Endodermal cell (in vitro differentiated cells): Measurements from ENCODE around the gene PHLPP1. TPM values are rescaled to one million over a fixed set of nuclear protein-coding genes. Genes with fewer than 3 reads are reported as not detected.
"Not testable (repeated sequence)": the region's sequence is repeated elsewhere in the genome, so short reads cannot be mapped to it uniquely, and the experiment has no call there.

ENCODE experiments used
- DNase-seq: peaks from one replicate; pipeline ENCODE4 v3.0.0-alpha.2; 2017
- H3K27ac ChIP-seq: 2 replicates; pipeline ENCODE4 v1.5.1; 2013; ENCODE audit warnings: mild to moderate bottlenecking, low read depth, low read length, moderate library complexity
- H3K27me3 ChIP-seq: 2 replicates; pipeline ENCODE4 v1.6.1; 2013; ENCODE audit warnings: mild to moderate bottlenecking, low read length, moderate library complexity; ENCODE audit not compliant: insufficient read depth, control insufficient read depth, poor library complexity, severe bottlenecking
- H3K36me3 ChIP-seq: 2 replicates; pipeline ENCODE4 v1.7.0; 2013; ENCODE audit warnings: mild to moderate bottlenecking, low read length, moderate library complexity; ENCODE audit not compliant: control insufficient read depth, insufficient read depth
- H3K4me1 ChIP-seq: one replicate; pipeline ENCODE4 v1.7.0; 2013; ENCODE audit warnings: low read length; ENCODE audit not compliant: control insufficient read depth, insufficient read depth
- H3K4me3 ChIP-seq: 2 replicates; pipeline ENCODE4 v1.5.1; 2013; ENCODE audit warnings: mild to moderate bottlenecking, low read length, moderate library complexity
- H3K9ac ChIP-seq: 2 replicates; pipeline ENCODE4 v1.6.1; 2013; ENCODE audit warnings: mild to moderate bottlenecking, low read length, moderate library complexity; ENCODE audit not compliant: poor library complexity, severe bottlenecking; ENCODE audit errors: extremely low read depth
- H3K9me3 ChIP-seq: 2 replicates; pipeline ENCODE4 v1.6.1; 2013; ENCODE audit warnings: mild to moderate bottlenecking, low read length, moderate library complexity; ENCODE audit not compliant: control insufficient read depth
- H3K27ac Mint-ChIP-seq: 2 replicates; pipeline ENCODE4 v1.8.0; 2020; ENCODE audit warnings: mixed read lengths
- H3K27me3 Mint-ChIP-seq: 2 replicates; pipeline ENCODE4 v1.8.0; 2021; ENCODE audit warnings: mild to moderate bottlenecking, mixed read lengths; ENCODE audit not compliant: insufficient read depth
- H3K36me3 Mint-ChIP-seq: 2 replicates; pipeline ENCODE4 v1.8.0; 2020; ENCODE audit warnings: low read depth, mixed read lengths
- H3K4me1 Mint-ChIP-seq: 2 replicates; pipeline ENCODE4 v1.8.0; 2020; ENCODE audit warnings: mixed read lengths
- H3K4me3 Mint-ChIP-seq: 2 replicates; pipeline ENCODE4 v1.8.0; 2020; ENCODE audit warnings: mild to moderate bottlenecking, moderate library complexity, mixed read lengths
- H3K9me3 Mint-ChIP-seq: 2 replicates; pipeline ENCODE4 v1.8.0; 2020; ENCODE audit warnings: mild to moderate bottlenecking, mixed read lengths
- CTCF ChIP-seq: fragments of 200-600 bp; sonication (generic); conservative IDR thresholded peaks from 2 replicates; pipeline ENCODE4 v1.5.0; 2021; ENCODE audit warnings: antibody characterized with exemption, mild to moderate bottlenecking
- WGBS, 2 experiments: methylation state at CpG; one replicate each; pipeline versions ENCODE4 v1.1.5 to v1.1.7; 2013; ENCODE audit warnings: missing lambda C conversion rate in 2 of 2, mixed read lengths in 1 of 2; ENCODE audit not compliant: insufficient coverage in 1 of 2, insufficient read length in 1 of 2; 5-methylcytosine and 5-hydroxymethylcytosine counted together
- total RNA-seq, 2 donors: library from RNA; stranded (reverse); fragmentation: NEBNext Ultra II Directional in 1 of 2; extraction: Animal tissue kit (Norgen Biotek cat#: 25700) in 1 of 2; gene quantifications; 2 replicates in 1 of 2; 3 replicates in 1 of 2; pipeline ENCODE4 v1.2.1, GENCODE V29; 2021

The PHLPP1 gene
- total RNA-seq, 2 donors from 2014 or later, result 19.8 to 28.1 TPM

GRCh38 chr18:62807396-62807795 lies 92.1 kb downstream of the PHLPP1 start:
- no peak for DNase-seq
- Mint-ChIP-seq H3K27me3 (no peaks in the 10 kb centered on the region), H3K4me1 (peaks cover 13% of the 10 kb centered on the region), H3K36me3 (no peaks in the 10 kb centered on the region), H3K4me3 (no peak overlapping the region), H3K27ac (no peak overlapping the region), H3K9me3 (no peaks in the 10 kb centered on the region)
- no peaks in the 10 kb centered on the region for H3K4me1 ChIP-seq
- H3K9ac ChIP-seq, result no peak overlapping the region
- H3K27me3 ChIP-seq, result peaks cover 4% of the 10 kb centered on the region
- no peaks in the 10 kb centered on the region for H3K9me3 ChIP-seq
- H3K4me3 ChIP-seq, result no peak overlapping the region
- H3K27ac ChIP-seq, result no peak overlapping the region
- no peaks in the 10 kb centered on the region for H3K36me3 ChIP-seq
- TF ChIP-seq CTCF, result no peak
- 100% methylated on average over 1 of the region's 2 CpGs; no CpG with 5 or more reads in 1 of the 2 experiments for WGBS, 2 experiments

- Mint-ChIP-seq H3K4me1 (peaks cover 13% of the 10 kb centered on the region), H3K27ac (no peak overlapping the region)
- no peak for TF ChIP-seq CTCF
Measured at GRCh38 chr18:62808123-62808522, 92.8 kb downstream of the PHLPP1 start.

GRCh38 chr18:62809445-62809844 lies 94.1 kb downstream of the PHLPP1 start:
- 88 to 96% methylated on average over 4 to 8 of the region's 8 CpGs for WGBS, 2 experiments
- not testable (repeated sequence) for H3K9me3 Mint-ChIP-seq, H3K27ac ChIP-seq, H3K9me3 ChIP-seq, DNase-seq, H3K9ac ChIP-seq, H3K27me3 Mint-ChIP-seq, H3K4me3 Mint-ChIP-seq, H3K4me1 ChIP-seq, H3K36me3 ChIP-seq, H3K4me3 ChIP-seq, H3K27ac Mint-ChIP-seq, H3K36me3 Mint-ChIP-seq
- peaks cover 19% of the 10 kb centered on the region for H3K27me3 ChIP-seq
- H3K4me1 Mint-ChIP-seq, result peaks cover 19% of the 10 kb centered on the region

More at GRCh38 chr18:62808123-62808522, 92.8 kb downstream of the PHLPP1 start:
- Mint-ChIP-seq H3K4me3 (no peak overlapping the region), H3K9me3 (no peaks in the 10 kb centered on the region), H3K36me3 (no peaks in the 10 kb centered on the region), H3K27me3 (peaks cover 2% of the 10 kb centered on the region)
- Histone ChIP-seq H3K27ac (no peak overlapping the region), H3K4me3 (no peak overlapping the region), H3K36me3 (no peaks in the 10 kb centered on the region), H3K9ac (no peak overlapping the region), H3K9me3 (no peaks in the 10 kb centered on the region), H3K4me1 (no peaks in the 10 kb centered on the region), H3K27me3 (peaks cover 11% of the 10 kb centered on the region)
- no CpG with 5 or more reads among the region's 1 CpG for WGBS, 2 experiments
- no peak for DNase-seq

- Mint-ChIP-seq H3K36me3 (no peaks in the 10 kb centered on the region), H3K9me3 (no peaks in the 10 kb centered on the region), H3K27ac (no peak overlapping the region), H3K27me3 (peaks cover 5% of the 10 kb centered on the region), H3K4me1 (peaks cover 24% of the 10 kb centered on the region), H3K4me3 (no peak overlapping the region)
- Histone ChIP-seq H3K4me3 (no peak overlapping the region), H3K9me3 (no peaks in the 10 kb centered on the region), H3K36me3 (no peaks in the 10 kb centered on the region), H3K9ac (no peak overlapping the region), H3K4me1 (no peaks in the 10 kb centered on the region), H3K27ac (no peak overlapping the region), H3K27me3 (peaks cover 19% of the 10 kb centered on the region)
- TF ChIP-seq CTCF, result no peak
- DNase-seq, result no peak
- WGBS, 2 experiments, result 100% methylated on average over 1 of the region's 1 CpG
Measured at GRCh38 chr18:62809900-62810299, 94.6 kb downstream of the PHLPP1 start.
